Suppressor macrophage treated with lipopolysaccharide for 4 hours (primary cell): ENCODE data around the gene HPGD.
A peak's percentile ranks its signal among the peaks of the same experiment; 100 is the strongest.

ENCODE experiments used
- DNase-seq: peaks from one replicate; pipeline ENCODE4 v3.0.0-alpha.2; 2020

The HPGD gene

GRCh38 chr4:174522183-174523024 is at the start of gene HPGD:
Gene HPGD, minus strand, starts transcription at chr4:174522488. Its CDS starts 37 bp downstream, at chr4:174522451.
- peak; percentile 57 for DNase-seq

GRCh38 chr4:174564529-174564928 is 42.2 kb upstream of the HPGD start:
- no peak for DNase-seq

- no peak for DNase-seq
Observed at GRCh38 chr4:174563399-174563798, 41.1 kb upstream of the HPGD start.

- DNase-seq = no peak
Observed at GRCh38 chr4:174561560-174561959, 39.3 kb upstream of the HPGD start.

GRCh38 chr4:174559894-174560293 is 37.6 kb upstream of the HPGD start:
- no peak for DNase-seq

GRCh38 chr4:174555789-174556630 is 33.7 kb upstream of the HPGD start:
- no peak for DNase-seq

GRCh38 chr4:174554231-174554728 is 32.0 kb upstream of the HPGD start:
- no peak for DNase-seq

GRCh38 chr4:174553828-174554227 is 31.5 kb upstream of the HPGD start:
- no peak for DNase-seq

GRCh38 chr4:174553031-174553430 is 30.7 kb upstream of the HPGD start:
- no peak for DNase-seq

- no peak for DNase-seq
Observed at GRCh38 chr4:174550541-174550940, 28.3 kb upstream of the HPGD start.

- no peak for DNase-seq
Observed at GRCh38 chr4:174549721-174550120, 27.4 kb upstream of the HPGD start.

GRCh38 chr4:174545268-174545667 is 23.0 kb upstream of the HPGD start:
- no peak for DNase-seq

GRCh38 chr4:174544496-174544895 is 22.2 kb upstream of the HPGD start:
- no peak for DNase-seq

- no peak for DNase-seq
Observed at GRCh38 chr4:174540175-174540574, 17.9 kb upstream of the HPGD start.

GRCh38 chr4:174539571-174539970 is 17.3 kb upstream of the HPGD start:
- no peak for DNase-seq

- DNase-seq = no peak
Observed at GRCh38 chr4:174538876-174539250, 16.6 kb upstream of the HPGD start.

GRCh38 chr4:174538123-174538875 is 16.0 kb upstream of the HPGD start:
- peak; percentile 66 for DNase-seq

- no peak for DNase-seq
Observed at GRCh38 chr4:174537634-174538033, 15.3 kb upstream of the HPGD start.

- no peak for DNase-seq
Observed at GRCh38 chr4:174534461-174534860, 12.2 kb upstream of the HPGD start.

- DNase-seq = no peak
Observed at GRCh38 chr4:174532445-174532844, 10.2 kb upstream of the HPGD start.

GRCh38 chr4:174531486-174531885 is 9.2 kb upstream of the HPGD start:
- no peak for DNase-seq

GRCh38 chr4:174528226-174528625 is 5.9 kb upstream of the HPGD start:
- DNase-seq = peak; percentile 46

- no peak for DNase-seq
Observed at GRCh38 chr4:174526731-174527130, 4.4 kb upstream of the HPGD start.
